ENCODE results near the gene AXIN1. TPM values are rescaled to one million over a fixed set of nuclear protein-coding genes. Genes with fewer than 3 reads are reported as not detected.

The AXIN1 gene
- total RNA-seq, 3 donors from 2014 or later: 16.5 to 22.6 (median 22.4) TPM

DNA sequence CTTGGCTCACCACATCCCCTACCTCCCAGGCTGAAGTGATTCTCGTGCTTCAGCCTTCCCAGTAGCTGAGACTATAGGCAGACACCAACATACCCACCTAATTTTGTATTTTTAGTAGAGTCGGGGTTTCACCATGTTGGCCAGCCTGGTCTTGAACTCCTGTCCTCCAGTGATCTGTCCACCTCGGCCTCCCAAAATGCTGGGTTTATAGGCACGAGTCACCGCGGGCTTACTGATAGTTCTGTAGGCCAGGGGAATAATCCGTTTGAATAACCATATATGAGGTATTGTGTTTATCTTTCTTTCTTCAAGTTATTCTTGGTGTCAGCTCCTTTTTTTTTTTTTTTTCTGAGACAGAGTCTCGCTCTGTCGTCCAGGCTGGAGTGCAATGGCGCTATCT, 110.2 kb downstream of the AXIN1 start:
- H3K36me3 ChIP-seq: no peaks in the 10 kb centered on the region
- H3K27ac ChIP-seq: no peak overlapping the region
- H3K4me1 ChIP-seq: no peaks in the 10 kb centered on the region
- no peaks in the 10 kb centered on the region for H3K27me3 ChIP-seq
- DNase-seq (ENCODE audit: low spot score in 2 of 2): no peak
- H3K9me3 ChIP-seq: no peaks in the 10 kb centered on the region
- no peak for TF ChIP-seq POLR2AphosphoS5 (IDR thresholded peaks at IDR 0.05)
- TF ChIP-seq POLR2A (IDR thresholded peaks at IDR 0.05): no peak
- TF ChIP-seq, protein P1, sequence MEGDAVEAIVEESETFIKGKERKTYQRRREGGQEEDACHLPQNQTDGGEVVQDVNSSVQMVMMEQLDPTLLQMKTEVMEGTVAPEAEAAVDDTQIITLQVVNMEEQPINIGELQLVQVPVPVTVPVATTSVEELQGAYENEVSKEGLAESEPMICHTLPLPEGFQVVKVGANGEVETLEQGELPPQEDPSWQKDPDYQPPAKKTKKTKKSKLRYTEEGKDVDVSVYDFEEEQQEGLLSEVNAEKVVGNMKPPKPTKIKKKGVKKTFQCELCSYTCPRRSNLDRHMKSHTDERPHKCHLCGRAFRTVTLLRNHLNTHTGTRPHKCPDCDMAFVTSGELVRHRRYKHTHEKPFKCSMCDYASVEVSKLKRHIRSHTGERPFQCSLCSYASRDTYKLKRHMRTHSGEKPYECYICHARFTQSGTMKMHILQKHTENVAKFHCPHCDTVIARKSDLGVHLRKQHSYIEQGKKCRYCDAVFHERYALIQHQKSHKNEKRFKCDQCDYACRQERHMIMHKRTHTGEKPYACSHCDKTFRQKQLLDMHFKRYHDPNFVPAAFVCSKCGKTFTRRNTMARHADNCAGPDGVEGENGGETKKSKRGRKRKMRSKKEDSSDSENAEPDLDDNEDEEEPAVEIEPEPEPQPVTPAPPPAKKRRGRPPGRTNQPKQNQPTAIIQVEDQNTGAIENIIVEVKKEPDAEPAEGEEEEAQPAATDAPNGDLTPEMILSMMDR (IDR thresholded peaks at IDR 0.05): no peak
- H3K4me3 ChIP-seq: no peak overlapping the region
- intact Hi-C loops (cut with DNase I; ENCODE audit: low total_unique reads): no loop called here

DNA sequence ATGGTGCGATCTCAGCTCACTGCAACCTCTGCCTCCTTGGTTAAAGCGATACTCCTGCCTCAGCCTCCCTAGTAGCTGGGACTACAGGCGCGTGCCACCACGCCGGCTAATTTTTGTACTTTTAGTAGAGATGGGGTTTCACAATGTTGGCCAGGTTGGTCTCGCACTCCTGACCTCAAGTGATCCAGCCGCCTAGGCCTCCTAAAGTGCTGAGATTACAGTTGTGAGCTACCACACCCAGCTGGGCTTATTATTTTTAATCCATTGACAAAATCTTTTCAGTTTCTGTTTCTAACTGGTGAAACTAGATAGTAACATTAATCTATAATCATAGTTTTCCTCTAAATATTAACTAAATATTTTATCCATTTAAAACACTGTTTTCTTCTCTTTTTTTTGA, 112.0 kb downstream of the AXIN1 start:
- intact Hi-C loops (cut with DNase I; ENCODE audit: low total_unique reads): no loop called here
- Histone ChIP-seq H3K27ac (no peak overlapping the region), H3K27me3 (no peaks in the 10 kb centered on the region), H3K9me3 (no peaks in the 10 kb centered on the region), H3K4me3 (no peak overlapping the region), H3K36me3 (no peaks in the 10 kb centered on the region), H3K4me1 (no peaks in the 10 kb centered on the region)
- no peak for DNase-seq (ENCODE audit: low spot score in 2 of 2)
- no peak for TF ChIP-seq POLR2AphosphoS5 (IDR thresholded peaks at IDR 0.05)
- TF ChIP-seq POLR2A (IDR thresholded peaks at IDR 0.05): no peak
- TF ChIP-seq, protein P1 (IDR thresholded peaks at IDR 0.05): no peak

DNA sequence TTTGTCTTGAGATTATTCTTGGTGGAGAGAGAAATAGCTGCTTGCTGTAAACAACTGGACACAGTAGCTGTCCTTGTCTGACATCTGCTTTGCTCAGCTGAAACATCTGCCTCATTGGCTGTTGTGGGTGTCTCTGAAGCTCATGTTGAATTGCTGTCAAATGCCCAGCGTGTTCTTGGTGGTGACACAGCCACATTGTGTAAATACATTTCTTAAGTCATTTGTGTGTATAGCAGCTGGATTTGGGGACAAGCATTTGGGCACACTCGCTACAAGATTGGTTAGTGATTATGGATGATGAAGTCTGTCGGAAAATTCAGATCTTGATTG, 112.6 kb downstream of the AXIN1 start:
- no peaks in the 10 kb centered on the region for H3K4me1 ChIP-seq
- intact Hi-C loops (cut with DNase I; ENCODE audit: low total_unique reads): loop anchor here (10.0 kb wide), 1 partner anchor 115 kb away; the partner anchor contains the start of gene AXIN1
- H3K9me3 ChIP-seq: no peaks in the 10 kb centered on the region
- H3K4me3 ChIP-seq: no peak overlapping the region
- no peak overlapping the region for H3K27ac ChIP-seq
- no peaks in the 10 kb centered on the region for H3K36me3 ChIP-seq
- no peak for DNase-seq (ENCODE audit: low spot score in 2 of 2)
- no peaks in the 10 kb centered on the region for H3K27me3 ChIP-seq
- TF ChIP-seq POLR2AphosphoS5 (IDR thresholded peaks at IDR 0.05): no peak
- TF ChIP-seq, protein P1 (IDR thresholded peaks at IDR 0.05): no peak
- TF ChIP-seq POLR2A (IDR thresholded peaks at IDR 0.05): no peak

Other genes starting within 250 kb of the AXIN1 start
- 10 to 100 TPM; 14.2 to 23.4 (median 22.3) TPM for gene NPRL3, start 214.1 kb downstream of the AXIN1 start, total RNA-seq
- gene HBZ, start 200.1 kb downstream of the AXIN1 start, total RNA-seq: not detected
- gene HBM, start 186.7 kb downstream of the AXIN1 start, total RNA-seq: 1 to 10 TPM in 1 of 3 donors, not detected in 2; 1.3 TPM
- gene HBA2, start 179.8 kb downstream of the AXIN1 start, total RNA-seq: 10 to 100 TPM; 46.4 to 83.6 (median 52.2) TPM
- 10 to 100 TPM in 2 of 3 donors, 1 to 10 TPM in 1; 5.6 to 15.2 (median 10.4) TPM for gene HBA1, start 176.0 kb downstream of the AXIN1 start, total RNA-seq
- not detected for gene HBQ1, start 172.3 kb downstream of the AXIN1 start, total RNA-seq
- gene LUC7L, start 123.3 kb downstream of the AXIN1 start, total RNA-seq: 100 to 1,000 TPM in 2 of 3 donors, 10 to 100 TPM in 1; 60.6 to 135 (median 107) TPM
- gene FAM234A, start 117.9 kb downstream of the AXIN1 start, total RNA-seq: 10 to 100 TPM; 40.6 to 69.3 (median 44.1) TPM
- 1 to 10 TPM; 3.1 to 7.5 (median 5.9) TPM for gene RGS11, start 76.8 kb downstream of the AXIN1 start, total RNA-seq
- gene ARHGDIG, start 72.1 kb downstream of the AXIN1 start, total RNA-seq: 1 to 10 TPM in 2 of 3 donors, under 1 TPM in 1; 0.80 to 2.3 (median 1.6) TPM
- not detected for gene PDIA2, start 69.6 kb downstream of the AXIN1 start, total RNA-seq
- gene MRPL28, start 17.8 kb upstream of the AXIN1 start, total RNA-seq: 10 to 100 TPM; 67.0 to 78.7 (median 69.0) TPM
- 10 to 100 TPM; 24.5 to 49.5 (median 36.7) TPM for gene PGAP6, start 29.3 kb upstream of the AXIN1 start, total RNA-seq
- gene NME4, start 44.5 kb upstream of the AXIN1 start, total RNA-seq: 100 to 1,000 TPM in 1 of 3 donors, 10 to 100 TPM in 2; 46.5 to 118 (median 78.0) TPM
- 10 to 100 TPM; 19.4 to 30.5 (median 28.7) TPM for gene DECR2, start 49.2 kb upstream of the AXIN1 start, total RNA-seq
- 10 to 100 TPM; 22.0 to 44.6 (median 24.5) TPM for gene RAB11FIP3, start 72.9 kb upstream of the AXIN1 start, total RNA-seq
- 10 to 100 TPM; 15.4 to 27.2 (median 15.5) TPM for gene CAPN15, start 175.0 kb upstream of the AXIN1 start, total RNA-seq
- gene PRR35, start 207.7 kb upstream of the AXIN1 start, total RNA-seq: not detected
- gene NHLRC4, start 214.3 kb upstream of the AXIN1 start, total RNA-seq: 1 to 10 TPM in 1 of 3 donors, under 1 TPM in 2; 0.32 to 1.9 (median 0.66) TPM
- gene PIGQ, start 217.2 kb upstream of the AXIN1 start, total RNA-seq: 10 to 100 TPM; 22.2 to 36.1 (median 31.9) TPM
- gene RAB40C, start 237.3 kb upstream of the AXIN1 start, total RNA-seq: 10 to 100 TPM; 17.6 to 29.1 (median 20.6) TPM

Measured in breast epithelium (tissue), 4 donors.